Activated CD4-positive, alpha-beta T cell treated with anti-CD3 and anti-CD28 coated beads, Interleukin-2, amount 50 U/mL, for 16 hours (primary cell): ENCODE results near the gene STK35.

ENCODE experiments used
- DNase-seq: peaks from one replicate; pipeline ENCODE4 v3.0.0-alpha.2; 2020

STK35 gene

DNA sequence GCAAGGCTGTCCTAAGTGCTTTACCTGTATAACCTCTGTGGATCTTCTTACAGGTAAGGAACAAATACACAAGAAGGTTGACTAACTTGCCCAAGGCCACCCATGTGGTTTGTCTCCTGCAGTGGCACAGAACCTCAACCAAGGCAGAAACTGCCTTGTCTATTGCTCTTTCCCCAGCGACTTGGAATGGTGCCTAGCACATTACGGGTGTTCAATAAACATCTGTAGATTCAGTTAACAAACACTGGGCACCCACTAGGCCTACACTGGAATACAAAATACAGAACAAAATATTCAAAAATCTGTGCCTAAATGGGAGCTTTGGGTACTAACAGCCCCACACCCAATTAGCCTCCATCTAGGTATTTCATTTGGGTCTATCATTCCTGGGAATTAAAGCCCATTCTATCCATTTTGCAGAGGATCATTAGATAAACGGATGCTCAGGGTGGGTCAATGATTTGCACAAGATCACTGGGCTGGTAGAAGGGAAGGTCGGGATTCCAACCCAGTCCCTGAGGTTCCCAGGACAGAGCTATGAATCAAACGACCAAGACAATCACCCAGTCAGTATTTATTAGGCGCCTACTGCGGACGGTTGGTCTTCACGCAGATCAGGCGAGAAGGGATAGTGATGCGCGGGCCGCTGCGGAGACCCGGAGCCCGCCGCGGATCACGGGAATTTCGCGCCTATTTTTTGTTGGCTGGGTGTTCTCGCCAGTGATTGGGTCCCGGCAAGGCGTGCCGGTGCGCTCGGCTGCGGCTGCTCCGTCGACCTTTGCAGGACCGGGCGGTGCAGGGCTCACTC lies at the start of gene STK35:
TSS of gene STK35 (plus strand) at position 771 of the 808 bp plus-strand sequence. CDS start 55 bp downstream, outside the sequence.
- peak; percentile 79 for DNase-seq

DNA sequence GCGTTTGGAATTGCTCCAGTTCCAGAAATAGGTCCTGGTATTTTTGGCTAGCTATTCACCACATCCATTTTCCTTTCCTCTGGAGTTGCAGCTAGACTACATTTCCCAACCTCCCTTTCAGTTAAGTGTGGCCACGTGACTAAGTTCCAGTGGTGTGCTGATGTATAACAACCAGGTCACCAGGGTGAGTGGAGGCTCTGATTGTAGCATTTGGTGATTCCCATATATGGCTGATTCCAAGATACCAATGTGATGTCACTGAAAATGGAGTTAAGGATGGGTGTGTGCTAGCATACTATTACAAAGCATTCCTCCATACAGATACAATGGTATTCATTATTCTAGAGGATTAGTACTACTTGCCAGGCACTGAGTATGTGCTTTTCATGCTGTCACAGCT lies 49.7 kb upstream of the STK35 start:
- DNase-seq, result no peak

DNA sequence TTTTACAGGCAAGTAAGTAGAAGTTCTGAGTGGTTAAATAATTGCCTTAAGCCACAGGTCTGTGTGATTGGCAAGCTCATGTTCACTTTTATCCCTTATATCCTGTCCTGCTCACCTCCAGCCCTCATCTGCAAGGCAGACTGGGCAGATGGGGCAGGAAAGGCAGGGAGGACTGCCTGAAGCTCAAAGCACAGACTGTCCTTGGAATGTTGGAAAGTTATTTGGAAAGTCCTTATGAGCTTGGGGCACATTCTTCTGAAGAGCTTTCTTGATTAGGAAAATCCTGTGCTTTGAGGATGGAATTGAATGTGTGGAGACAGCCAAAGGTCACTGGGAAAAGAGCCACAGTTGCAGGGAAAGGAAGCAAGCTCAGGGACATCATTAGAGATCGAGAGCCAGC lies 48.9 kb upstream of the STK35 start:
- DNase-seq, result no peak

DNA sequence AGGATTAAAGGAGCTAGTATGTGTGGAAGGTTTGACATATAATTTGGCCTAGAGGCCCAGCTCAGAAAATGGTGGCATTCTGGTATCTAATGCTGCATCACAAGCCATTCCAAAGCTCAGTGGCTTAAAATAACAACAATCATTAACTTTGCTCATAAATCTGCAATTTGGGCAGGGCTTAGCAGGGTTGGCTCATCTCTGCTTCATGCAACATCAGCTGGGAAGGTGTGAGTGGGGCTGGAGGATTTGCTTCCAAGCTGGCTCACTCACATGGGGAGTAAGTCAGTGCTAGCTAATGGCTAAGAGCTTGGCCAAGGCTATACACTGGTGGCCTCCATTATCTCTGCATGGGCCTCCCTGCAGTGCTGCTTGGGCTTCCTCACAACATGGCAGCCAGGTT lies 48.0 kb upstream of the STK35 start:
- no peak for DNase-seq

DNA sequence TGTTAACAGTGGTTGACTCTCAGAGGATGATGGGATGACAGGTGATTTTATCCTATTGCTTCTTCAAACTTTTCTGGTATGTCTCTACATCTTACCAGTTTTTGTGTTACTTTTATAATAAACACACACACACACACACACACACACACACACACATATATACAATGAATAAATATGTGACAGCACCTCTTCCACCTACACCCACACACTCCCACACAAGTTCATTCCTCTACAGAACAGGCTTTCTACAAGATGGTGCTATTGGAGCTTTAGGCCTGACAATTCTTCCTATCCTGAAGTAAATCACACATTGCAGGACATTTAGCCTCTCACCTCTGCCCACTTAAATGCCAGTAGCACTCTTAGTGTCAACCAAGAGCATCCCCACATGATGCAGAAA lies 46.7 kb upstream of the STK35 start:
- DNase-seq, result no peak

- no peak for DNase-seq
Observed at GRCh38 chr20:2059411-2059810, 42.2 kb upstream of the STK35 start.

- no peak for DNase-seq
Observed at GRCh38 chr20:2065099-2065498, 36.5 kb upstream of the STK35 start.

DNA sequence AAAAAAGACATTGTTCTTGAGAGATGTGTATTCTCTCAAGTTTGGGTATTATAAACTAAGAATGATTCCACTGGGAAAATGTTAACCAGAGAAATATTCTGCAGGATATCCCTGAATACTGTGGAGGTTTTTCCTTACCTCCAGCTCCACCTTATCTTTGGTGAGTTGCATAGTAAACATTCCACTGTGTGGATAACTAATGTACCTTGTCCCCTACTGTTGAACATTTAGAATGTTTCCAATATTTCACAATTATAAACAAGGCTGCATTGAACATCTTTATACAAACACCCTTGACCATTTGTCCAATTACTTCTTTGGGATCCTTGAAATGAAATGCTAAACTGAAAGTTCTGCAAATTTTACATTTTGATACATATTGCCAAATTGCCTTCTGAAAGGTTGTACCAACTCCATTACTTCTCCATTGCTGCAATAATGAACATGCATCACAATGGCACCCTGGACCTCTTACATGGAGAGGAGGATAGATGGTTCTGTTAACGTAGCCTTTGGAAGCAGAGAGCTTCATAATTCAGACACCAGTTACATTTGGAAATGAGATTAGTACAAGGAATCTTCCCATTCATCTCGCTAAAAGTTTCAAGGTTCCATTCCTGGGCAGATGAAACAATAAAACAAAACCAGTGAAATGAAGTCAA lies 35.0 kb upstream of the STK35 start:
- no peak for DNase-seq

- no peak for DNase-seq
Observed at GRCh38 chr20:2080532-2081224, 20.9 kb upstream of the STK35 start.

GRCh38 chr20:2084703-2085102 lies 16.9 kb upstream of the STK35 start:
- no peak for DNase-seq

- DNase-seq, result no peak
Observed at GRCh38 chr20:2086177-2086979, 15.2 kb upstream of the STK35 start.

DNA sequence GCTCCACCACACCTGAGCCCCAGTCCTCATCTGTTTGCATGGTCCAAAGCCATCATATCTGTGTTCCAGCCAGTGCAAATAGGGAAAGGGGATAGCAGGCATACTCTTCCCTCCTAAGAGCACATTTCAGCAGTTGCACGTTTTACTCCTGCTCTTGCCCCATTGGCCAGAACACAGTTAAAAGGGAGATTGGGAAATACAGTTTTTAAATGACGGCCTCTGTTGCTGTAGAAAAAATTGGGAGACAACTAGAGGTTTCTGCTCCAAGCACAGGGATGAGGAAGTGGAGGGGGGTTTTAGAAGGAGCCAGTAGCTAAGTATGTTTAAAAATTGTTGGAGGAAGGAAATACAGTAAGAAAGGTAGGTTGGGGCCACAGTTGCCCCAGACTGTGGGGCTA lies 14.6 kb upstream of the STK35 start:
- DNase-seq, result no peak

GRCh38 chr20:2088891-2089290 lies 12.7 kb upstream of the STK35 start:
- no peak for DNase-seq

DNA sequence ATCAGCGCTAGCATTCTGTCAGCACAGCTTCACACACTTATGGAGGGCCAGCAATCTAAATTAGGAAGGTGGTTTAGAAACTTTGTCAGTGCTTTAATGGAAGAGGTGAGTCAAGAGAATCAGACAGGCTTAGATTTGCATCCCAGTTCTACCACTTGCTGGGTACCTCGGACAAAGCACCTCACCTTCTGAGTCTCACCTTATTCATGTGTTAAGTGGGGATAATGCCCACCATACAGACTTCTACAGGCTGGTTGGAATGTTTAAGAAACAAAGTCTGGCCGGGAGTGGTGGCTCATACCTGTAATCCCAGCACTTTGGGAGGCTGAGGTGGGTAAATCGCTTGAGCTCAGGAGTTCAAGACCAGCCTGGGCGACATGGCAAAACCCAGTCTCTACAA lies 12.2 kb upstream of the STK35 start:
- no peak for DNase-seq

DNA sequence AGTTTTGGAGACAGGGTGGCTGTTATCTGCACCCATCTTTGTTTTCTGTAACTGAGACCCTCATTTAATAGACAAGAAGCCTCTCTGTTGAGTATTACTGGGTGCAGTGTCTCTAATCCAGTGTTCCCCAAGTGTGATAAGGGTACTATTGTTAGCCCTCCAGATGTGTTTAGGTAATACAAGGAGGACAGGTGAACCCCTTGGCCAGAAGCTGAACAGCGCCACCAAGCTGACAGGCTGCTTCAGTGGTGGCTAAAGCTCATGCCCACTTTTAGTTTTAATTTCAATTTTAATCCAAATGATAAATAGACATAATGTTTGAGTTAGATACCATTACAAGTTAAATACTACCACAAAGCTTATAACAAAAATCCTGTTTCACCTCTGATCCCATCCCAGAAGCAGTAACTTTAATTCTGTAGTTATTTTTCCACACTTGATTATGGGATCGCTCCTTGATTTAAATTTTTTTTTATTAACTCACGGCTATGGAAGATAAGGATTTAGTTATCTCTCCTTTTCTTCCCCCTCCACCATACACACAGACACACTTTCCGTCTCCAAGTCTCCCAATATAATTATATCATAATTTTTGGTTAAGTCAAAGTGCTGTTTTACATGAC lies 8.4 kb upstream of the STK35 start:
- DNase-seq, result peak; percentile 20

DNA sequence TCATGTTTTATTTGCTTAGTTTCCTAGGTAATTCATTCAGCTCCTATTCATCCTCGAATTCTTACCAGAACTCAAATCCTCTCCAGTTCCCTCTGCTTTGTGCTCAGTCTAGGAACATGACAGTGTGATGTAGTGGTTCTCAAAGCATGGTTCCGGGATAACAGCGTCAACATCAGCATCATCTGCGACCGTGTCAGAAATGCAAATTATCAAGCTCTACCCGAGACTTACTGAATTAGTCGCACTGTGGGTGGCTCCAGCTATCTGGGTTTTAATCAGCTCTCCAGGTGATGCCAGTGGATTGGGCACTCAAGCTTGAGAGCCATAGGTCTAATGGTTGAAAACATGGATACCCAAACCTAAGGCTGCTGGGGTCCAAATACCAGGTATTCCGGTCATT lies 7.7 kb upstream of the STK35 start:
- no peak for DNase-seq

DNA sequence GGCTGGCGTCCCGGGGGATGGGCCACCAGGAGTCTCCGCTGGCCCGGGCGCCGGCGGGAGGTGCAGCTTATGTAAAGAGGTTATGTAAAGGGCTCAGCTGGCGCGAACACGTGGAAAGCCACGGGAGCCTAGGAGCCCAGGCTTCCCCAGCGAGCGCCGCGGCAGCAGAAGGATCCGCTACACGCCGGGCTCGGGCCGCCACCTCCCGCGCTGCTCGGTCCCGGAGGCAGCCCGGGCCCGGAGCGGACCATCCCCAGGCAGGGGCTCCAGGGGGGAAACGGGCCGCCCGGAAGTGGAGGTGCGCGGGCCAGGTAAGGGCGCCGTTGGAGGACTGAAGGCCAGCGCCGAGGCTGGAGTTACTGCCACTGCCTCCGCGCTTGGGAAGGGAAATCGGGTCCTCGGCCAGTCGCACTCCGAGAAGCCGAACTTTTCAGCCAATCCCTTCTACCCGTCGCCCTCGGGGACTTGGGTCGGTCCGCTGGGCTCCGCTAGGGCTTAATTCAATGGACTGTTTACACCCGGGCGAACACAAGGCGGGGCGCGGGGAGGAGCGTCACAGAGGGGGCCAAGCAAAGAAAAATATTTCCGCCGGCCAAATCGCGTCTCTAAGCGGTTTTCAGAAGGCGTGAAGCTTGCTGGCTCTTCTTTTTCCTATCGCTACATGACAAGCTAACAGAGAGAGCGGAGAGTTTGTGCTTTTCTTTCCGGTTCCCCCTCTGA lies 398 bp downstream of the STK35 start:
- peak; percentile 89 for DNase-seq

GRCh38 chr20:2102585-2103460 lies 1.2 kb downstream of the STK35 start:
- peak; percentile 86 for DNase-seq

- DNase-seq, result no peak
Observed at GRCh38 chr20:2103461-2104153, 2.0 kb downstream of the STK35 start.

GRCh38 chr20:2104236-2104635 lies 2.6 kb downstream of the STK35 start:
- no peak for DNase-seq
